GM18526 (cell line): ENCODE results near the gene ZNF275.

Source experiments
- POLR2A ChIP-seq: IDR thresholded peaks from 3 replicates; pipeline ENCODE4 v1.6.1; 2011; ENCODE audit not compliant: insufficient read length; ENCODE audit errors: extremely low read depth

The ZNF275 gene

GRCh38 chrX:153388722-153389459 lies 54.9 kb downstream of the ZNF275 start:
- no peak for TF ChIP-seq POLR2A

GRCh38 chrX:153392642-153393321 lies 58.8 kb downstream of the ZNF275 start:
- TF ChIP-seq POLR2A, result no peak

GRCh38 chrX:153394612-153395011 lies 60.7 kb downstream of the ZNF275 start:
- TF ChIP-seq POLR2A, result no peak

DNA sequence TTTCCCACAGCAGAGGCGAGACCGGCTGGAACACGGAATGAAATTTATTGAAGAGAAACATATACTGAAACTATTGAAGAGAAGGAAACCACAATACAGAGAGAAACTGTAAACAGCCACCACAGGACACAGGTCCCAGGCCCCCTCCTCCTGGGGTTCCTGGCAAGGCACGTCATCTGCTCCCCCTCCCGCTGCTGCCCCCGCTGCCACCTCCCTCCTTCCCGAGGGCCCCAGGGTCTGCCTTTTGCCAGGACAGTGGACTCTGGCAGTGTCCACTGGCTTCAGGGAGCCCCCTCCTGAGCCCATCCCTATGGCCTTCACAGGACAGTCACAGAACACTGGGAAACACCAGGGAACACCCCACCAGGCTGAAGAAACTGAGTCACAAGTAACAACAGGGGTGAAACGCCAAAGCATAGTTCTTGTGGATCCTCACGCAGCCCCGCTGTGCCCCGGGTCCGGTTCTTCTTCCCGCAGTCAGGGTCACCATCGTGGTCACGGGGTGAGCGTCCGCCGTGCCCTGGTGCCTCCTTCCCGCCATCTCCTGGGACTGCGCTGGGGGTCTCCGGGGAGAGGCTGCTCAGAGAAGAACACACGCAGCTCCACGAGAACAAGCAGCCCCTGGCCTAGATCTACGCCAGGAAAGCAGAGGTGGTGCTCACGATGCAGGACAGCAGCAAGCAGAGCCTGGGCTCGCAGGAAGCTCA lies 61.8 kb downstream of the ZNF275 start:
- no peak for TF ChIP-seq POLR2A

GRCh38 chrX:153396320-153397195 lies 62.6 kb downstream of the ZNF275 start:
- no peak for TF ChIP-seq POLR2A

DNA sequence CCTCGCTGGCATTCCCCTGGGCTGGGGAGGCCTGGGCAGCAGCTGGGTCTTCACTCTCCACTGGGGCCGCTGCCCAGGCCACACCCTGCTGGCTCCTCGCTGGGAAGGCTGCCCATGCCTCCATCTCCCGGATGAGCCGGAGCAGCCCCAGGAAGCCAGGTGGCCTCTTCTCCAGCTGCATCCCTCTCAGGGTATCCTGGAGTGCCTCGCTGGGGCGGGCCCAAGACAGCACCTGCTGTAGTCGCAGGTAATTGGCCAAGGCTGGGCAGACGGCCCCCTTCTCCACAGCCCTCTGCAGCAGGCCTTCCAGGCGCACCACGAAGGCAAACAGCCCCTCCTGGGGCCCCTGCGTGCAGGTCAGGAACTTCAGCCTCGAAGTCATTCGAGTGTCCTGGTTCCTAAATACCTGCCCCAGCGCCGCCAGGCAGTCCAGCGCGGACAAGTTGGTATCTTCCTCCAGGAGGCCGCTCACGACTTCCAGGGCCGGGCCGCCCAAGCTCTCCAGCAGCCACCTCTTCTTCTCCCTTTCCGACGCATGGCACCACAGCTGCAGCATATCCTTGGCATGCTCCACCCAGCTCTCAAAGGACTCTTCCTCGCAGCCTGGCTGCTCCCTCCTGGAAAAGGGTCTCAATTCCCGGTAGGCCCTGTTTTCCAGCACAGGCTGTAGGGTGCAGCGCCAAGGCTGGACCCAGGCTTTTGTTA lies 63.5 kb downstream of the ZNF275 start:
- no peak for TF ChIP-seq POLR2A

DNA sequence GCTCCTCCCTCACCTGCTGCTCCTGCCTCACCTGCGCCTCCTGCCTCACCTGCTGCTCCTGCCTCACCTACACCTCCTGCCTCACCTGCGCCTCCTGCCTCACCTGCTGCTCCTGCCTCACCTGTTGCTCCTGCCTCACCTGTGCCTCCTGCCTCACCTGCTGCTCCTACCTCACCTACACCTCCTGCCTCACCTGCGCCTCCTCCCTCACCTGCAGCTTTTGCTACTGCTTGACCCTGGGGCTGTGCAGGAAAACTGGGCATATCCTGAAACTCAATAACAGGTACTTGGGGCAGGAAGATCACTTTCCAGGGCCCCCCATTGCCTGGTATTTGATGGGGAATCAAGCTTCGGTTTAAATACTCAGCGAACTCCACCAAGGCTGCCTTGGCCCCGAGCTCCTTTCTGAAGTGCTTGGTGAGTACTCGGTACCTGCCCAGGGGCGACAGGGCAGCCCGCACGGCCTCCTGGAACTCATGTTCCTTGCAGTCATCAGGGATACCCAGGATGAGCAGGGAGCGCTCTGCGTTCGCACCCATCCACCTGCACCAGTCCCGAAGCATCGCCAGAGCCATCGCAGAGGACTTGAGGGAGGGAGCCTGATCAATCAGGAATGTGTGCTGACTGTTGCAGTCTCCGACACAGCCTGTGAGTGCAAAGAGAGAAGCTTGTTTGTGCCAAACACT lies 64.5 kb downstream of the ZNF275 start:
- no peak for TF ChIP-seq POLR2A

DNA sequence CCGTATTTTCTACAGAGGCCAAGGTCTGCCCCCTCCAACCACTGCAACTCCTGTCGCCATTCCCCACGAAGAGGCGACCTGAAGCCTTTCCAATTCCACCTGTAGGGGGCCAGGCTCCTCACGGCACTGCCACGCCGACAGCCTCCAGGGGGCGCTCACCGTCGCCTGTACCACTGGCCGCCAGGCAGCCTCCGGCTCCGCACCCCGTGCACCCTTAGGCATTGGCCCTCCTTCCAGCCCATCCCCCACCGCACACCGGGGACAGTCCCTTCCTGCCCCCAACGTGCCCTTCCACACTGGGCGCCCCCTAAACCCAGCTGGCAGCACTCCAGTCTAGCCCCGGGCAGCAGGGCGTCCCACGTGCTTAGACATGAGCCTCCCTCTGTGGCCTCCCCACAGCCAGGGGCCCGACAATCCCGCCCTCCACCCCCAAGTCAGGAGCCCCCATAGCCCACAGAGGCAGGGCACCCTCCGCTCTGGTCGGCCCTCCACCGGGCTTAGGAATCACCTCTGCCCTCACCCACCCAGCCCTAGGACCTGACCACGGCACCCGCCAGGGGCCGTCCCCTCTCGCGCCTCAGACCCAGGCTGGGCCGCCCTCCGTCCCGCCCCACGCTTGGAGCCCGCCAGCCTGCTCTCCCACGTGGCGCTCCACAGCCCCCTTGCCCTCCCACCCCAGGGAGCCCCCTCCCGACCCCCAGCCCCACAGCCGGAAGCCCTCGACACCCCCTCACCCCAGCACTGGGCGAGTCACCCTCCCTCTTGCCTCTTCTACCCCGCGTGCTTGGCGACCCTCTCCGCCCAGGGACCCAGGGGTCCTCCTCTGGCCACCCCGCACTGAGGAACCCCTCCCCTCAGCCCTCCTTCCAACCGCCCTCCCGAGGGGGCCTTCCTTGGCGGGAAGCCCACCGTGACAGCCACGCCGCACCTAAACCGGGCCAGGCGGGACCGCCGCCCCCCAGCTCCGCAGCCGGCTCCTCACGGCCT lies 66.5 kb downstream of the ZNF275 start:
- TF ChIP-seq POLR2A, result no peak

- no peak for TF ChIP-seq POLR2A
Measured at GRCh38 chrX:153401133-153401764, 67.3 kb downstream of the ZNF275 start, which contains the start of gene PNMA6E. Gene PNMA6E, minus strand, starts transcription at chrX:153401350. Its CDS starts 2,501 bp downstream, at chrX:153398849.
